Measurements from ENCODE around the gene SORCS1.

The SORCS1 gene

GRCh38 chr10:107206833-107207232 lies 42.3 kb upstream of the SORCS1 start:
- Histone ChIP-seq H3K27ac (ENCODE audit: low read depth, low read length) (no peak overlapping the region), H2AFZ (ENCODE audit: low read depth, low read length, severe bottlenecking) (no peak overlapping the region), H3K27me3 (ENCODE audit: low read length) (no peaks in the 10 kb centered on the region), H4K20me1 (ENCODE audit: low read depth, low read length) (no peaks in the 10 kb centered on the region), H3K9ac (ENCODE audit: low read length) (no peak overlapping the region), H3F3A (ENCODE audit: insufficient read depth) (no peaks in the 10 kb centered on the region), H3K79me2 (ENCODE audit: insufficient read depth, low read length) (no peaks in the 10 kb centered on the region), H3K4me3 (ENCODE audit: insufficient read depth, low read length, poor library complexity, severe bottlenecking) (no peak overlapping the region), H3K9me3 (ENCODE audit: insufficient read depth, low read length) (no peaks in the 10 kb centered on the region), H3K36me3 (ENCODE audit: low read length) (no peaks in the 10 kb centered on the region), H3K4me2 (ENCODE audit: low read depth, low read length, poor library complexity, severe bottlenecking) (no peak overlapping the region), H3K9me2 (replicated peaks; ENCODE audit: insufficient read depth, low read length) (no peaks in the 10 kb centered on the region)
- TF ChIP-seq EZH2phosphoT487 (conservative IDR thresholded peaks at IDR 0.05; ENCODE audit: low read length) = no peak
- TF ChIP-seq, protein P1, sequence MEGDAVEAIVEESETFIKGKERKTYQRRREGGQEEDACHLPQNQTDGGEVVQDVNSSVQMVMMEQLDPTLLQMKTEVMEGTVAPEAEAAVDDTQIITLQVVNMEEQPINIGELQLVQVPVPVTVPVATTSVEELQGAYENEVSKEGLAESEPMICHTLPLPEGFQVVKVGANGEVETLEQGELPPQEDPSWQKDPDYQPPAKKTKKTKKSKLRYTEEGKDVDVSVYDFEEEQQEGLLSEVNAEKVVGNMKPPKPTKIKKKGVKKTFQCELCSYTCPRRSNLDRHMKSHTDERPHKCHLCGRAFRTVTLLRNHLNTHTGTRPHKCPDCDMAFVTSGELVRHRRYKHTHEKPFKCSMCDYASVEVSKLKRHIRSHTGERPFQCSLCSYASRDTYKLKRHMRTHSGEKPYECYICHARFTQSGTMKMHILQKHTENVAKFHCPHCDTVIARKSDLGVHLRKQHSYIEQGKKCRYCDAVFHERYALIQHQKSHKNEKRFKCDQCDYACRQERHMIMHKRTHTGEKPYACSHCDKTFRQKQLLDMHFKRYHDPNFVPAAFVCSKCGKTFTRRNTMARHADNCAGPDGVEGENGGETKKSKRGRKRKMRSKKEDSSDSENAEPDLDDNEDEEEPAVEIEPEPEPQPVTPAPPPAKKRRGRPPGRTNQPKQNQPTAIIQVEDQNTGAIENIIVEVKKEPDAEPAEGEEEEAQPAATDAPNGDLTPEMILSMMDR (IDR thresholded peaks at IDR 0.05; ENCODE audit: insufficient read depth, low read length, poor library complexity, severe bottlenecking) = no peak

GRCh38 chr10:107169516-107169915 lies 5.0 kb upstream of the SORCS1 start:
- H3K27ac ChIP-seq (ENCODE audit: low read depth, low read length) = no peak overlapping the region
- H3K9me3 ChIP-seq (ENCODE audit: insufficient read depth, low read length) = no peaks in the 10 kb centered on the region
- no peaks in the 10 kb centered on the region for H3K27me3 ChIP-seq (ENCODE audit: low read length)
- no peaks in the 10 kb centered on the region for H4K20me1 ChIP-seq (ENCODE audit: low read depth, low read length)
- H3K4me3 ChIP-seq (ENCODE audit: insufficient read depth, low read length, poor library complexity, severe bottlenecking) = no peak overlapping the region
- no peak overlapping the region for H2AFZ ChIP-seq (ENCODE audit: low read depth, low read length, severe bottlenecking)
- H3K9me2 ChIP-seq (replicated peaks; ENCODE audit: insufficient read depth, low read length) = no peaks in the 10 kb centered on the region
- TF ChIP-seq EZH2phosphoT487 (conservative IDR thresholded peaks at IDR 0.05; ENCODE audit: low read length) = no peak
- TF ChIP-seq, protein P1 (IDR thresholded peaks at IDR 0.05; ENCODE audit: insufficient read depth, low read length, poor library complexity, severe bottlenecking) = no peak
- no peaks in the 10 kb centered on the region for H3K36me3 ChIP-seq (ENCODE audit: low read length)
- H3K4me2 ChIP-seq (ENCODE audit: low read depth, low read length, poor library complexity, severe bottlenecking) = no peak overlapping the region
- no peak overlapping the region for H3K9ac ChIP-seq (ENCODE audit: low read length)
- no peaks in the 10 kb centered on the region for H3K79me2 ChIP-seq (ENCODE audit: insufficient read depth, low read length)
- no peaks in the 10 kb centered on the region for H3F3A ChIP-seq (ENCODE audit: insufficient read depth)

DNA sequence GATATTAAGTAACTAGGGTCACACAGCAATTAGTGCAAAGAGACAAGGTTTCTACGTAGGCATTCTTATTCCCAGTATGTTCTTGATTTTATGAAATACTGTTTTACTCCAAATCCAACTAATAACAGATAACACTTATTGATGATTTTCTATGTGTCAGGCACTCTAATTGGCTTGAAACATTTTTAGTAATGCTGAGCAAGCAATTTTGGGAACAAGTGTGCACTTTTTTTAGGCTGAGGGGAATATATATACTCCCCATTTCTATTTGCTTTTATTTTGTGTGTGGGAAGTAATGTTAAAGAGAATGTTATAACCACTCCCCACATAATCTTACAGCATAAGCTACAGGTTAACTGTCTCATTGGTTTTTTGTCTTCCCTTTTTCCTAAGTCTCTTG lies 4.2 kb upstream of the SORCS1 start:
- no peak overlapping the region for H2AFZ ChIP-seq (ENCODE audit: low read depth, low read length, severe bottlenecking)
- H3K27ac ChIP-seq (ENCODE audit: low read depth, low read length) = no peak overlapping the region
- TF ChIP-seq EZH2phosphoT487 (conservative IDR thresholded peaks at IDR 0.05; ENCODE audit: low read length) = no peak
- TF ChIP-seq, protein P1 (IDR thresholded peaks at IDR 0.05; ENCODE audit: insufficient read depth, low read length, poor library complexity, severe bottlenecking) = no peak
- no peaks in the 10 kb centered on the region for H4K20me1 ChIP-seq (ENCODE audit: low read depth, low read length)
- H3K4me3 ChIP-seq (ENCODE audit: insufficient read depth, low read length, poor library complexity, severe bottlenecking) = no peak overlapping the region
- H3K9ac ChIP-seq (ENCODE audit: low read length) = no peak overlapping the region
- H3K36me3 ChIP-seq (ENCODE audit: low read length) = no peaks in the 10 kb centered on the region
- no peaks in the 10 kb centered on the region for H3F3A ChIP-seq (ENCODE audit: insufficient read depth)
- no peaks in the 10 kb centered on the region for H3K27me3 ChIP-seq (ENCODE audit: low read length)
- no peak overlapping the region for H3K4me2 ChIP-seq (ENCODE audit: low read depth, low read length, poor library complexity, severe bottlenecking)
- H3K79me2 ChIP-seq (ENCODE audit: insufficient read depth, low read length) = no peaks in the 10 kb centered on the region
- no peaks in the 10 kb centered on the region for H3K9me3 ChIP-seq (ENCODE audit: insufficient read depth, low read length)
- H3K9me2 ChIP-seq (replicated peaks; ENCODE audit: insufficient read depth, low read length) = no peaks in the 10 kb centered on the region
